GM12875 (cell line): Measurements from ENCODE around the gene ATP8A2.
"Not testable (repeated sequence)": the region's sequence is repeated elsewhere in the genome, so short reads cannot be mapped to it uniquely, and the experiment has no call there.

ENCODE experiments used
- H3K4me3 ChIP-seq: one replicate; pipeline ENCODE4 v1.5.1; 2011; ENCODE audit warnings: low read depth, low read length, control low read depth
- TF ChIP-seq, protein P1 (sequence below): IDR thresholded peaks from 2 replicates; pipeline ENCODE4 v1.5.1; 2011; ENCODE audit warnings: low read depth, mild to moderate bottlenecking, control low read depth, inconsistent platforms, low read length, moderate library complexity, borderline replicate concordance; ENCODE audit not compliant: insufficient read depth

Gene ATP8A2

DNA sequence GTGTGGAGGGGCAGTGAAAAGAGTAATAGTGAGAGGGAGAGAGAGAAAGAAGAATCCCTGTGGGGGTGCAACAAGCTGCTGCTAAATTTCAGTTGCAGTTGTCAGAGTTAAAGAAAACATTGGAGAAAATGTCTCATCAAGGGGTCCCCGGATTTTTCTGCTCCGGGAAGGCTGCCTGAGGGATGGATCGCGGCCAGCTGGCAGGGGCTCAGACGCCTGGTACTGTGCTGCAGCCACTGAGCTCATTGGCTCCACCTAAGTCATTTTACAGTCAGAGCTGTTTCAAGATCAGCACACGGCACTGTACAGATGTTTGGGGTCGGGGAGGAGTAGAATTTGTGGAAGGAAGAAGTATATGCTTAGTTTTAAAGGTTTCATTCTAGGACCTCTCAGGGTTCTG, 573.8 kb downstream of the ATP8A2 start:
- TF ChIP-seq, protein P1, sequence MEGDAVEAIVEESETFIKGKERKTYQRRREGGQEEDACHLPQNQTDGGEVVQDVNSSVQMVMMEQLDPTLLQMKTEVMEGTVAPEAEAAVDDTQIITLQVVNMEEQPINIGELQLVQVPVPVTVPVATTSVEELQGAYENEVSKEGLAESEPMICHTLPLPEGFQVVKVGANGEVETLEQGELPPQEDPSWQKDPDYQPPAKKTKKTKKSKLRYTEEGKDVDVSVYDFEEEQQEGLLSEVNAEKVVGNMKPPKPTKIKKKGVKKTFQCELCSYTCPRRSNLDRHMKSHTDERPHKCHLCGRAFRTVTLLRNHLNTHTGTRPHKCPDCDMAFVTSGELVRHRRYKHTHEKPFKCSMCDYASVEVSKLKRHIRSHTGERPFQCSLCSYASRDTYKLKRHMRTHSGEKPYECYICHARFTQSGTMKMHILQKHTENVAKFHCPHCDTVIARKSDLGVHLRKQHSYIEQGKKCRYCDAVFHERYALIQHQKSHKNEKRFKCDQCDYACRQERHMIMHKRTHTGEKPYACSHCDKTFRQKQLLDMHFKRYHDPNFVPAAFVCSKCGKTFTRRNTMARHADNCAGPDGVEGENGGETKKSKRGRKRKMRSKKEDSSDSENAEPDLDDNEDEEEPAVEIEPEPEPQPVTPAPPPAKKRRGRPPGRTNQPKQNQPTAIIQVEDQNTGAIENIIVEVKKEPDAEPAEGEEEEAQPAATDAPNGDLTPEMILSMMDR, result no peak
- H3K4me3 ChIP-seq, result no peak overlapping the region

DNA sequence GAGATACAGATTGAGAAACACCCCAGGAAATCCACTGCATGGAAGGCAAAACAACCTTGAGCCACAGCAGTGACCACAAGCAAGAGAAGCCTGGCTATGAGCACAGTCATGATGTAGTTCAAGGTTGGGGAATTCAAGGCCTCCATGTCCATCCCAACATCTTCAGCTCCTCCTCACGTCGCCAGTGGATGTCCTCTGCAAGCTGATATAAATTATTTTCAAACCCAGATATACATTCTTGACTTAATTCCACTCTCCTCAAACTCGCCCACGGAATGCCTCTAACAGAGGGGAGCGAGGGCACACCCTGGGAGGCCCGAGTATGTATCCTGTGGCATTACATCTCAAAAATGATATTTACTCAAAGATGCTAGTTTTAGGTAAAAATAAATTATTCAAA, 574.5 kb downstream of the ATP8A2 start:
- H3K4me3 ChIP-seq, result no peak overlapping the region
- TF ChIP-seq, protein P1, result no peak

DNA sequence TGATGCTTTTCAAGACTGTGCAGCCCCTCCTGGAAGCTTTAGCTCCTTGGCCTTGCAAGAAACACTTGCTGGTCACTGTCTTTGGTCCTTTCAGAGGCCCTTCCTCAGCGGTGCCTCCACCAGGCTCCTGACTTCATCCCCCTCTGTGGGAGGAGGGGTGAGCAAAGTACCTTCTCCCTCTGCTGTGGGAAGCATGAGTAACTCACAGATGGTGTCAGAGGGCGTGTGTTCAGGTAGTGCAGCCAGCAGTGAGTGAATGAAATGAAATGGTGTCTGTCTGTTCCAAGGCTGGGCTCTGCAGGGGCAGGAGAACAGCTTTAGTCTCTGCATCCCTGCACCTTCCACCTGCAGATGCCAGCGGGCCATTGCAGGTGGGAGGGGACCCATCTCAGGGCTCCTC, 577.1 kb downstream of the ATP8A2 start:
- TF ChIP-seq, protein P1, result no peak
- no peak overlapping the region for H3K4me3 ChIP-seq

DNA sequence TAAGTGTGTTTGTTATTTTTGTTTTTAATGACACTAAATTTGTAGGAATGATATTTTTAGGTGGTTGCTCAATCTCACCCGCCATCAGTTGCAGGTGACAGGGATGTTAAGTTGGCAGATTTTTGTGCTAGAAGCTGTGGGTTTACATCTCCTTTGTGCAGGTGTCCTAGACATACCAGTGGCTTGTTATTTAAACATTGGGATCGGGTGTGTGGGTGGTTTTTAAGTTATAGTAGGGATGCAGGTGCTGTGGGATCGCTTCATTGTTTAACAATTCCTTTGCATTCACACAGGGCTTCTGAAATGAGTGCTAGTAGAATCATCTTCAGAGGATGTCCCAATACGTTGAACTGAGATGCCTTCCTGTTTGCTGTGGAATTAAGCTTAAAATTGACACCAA, 580.1 kb downstream of the ATP8A2 start:
- TF ChIP-seq, protein P1, result no peak
- H3K4me3 ChIP-seq, result no peak overlapping the region

DNA sequence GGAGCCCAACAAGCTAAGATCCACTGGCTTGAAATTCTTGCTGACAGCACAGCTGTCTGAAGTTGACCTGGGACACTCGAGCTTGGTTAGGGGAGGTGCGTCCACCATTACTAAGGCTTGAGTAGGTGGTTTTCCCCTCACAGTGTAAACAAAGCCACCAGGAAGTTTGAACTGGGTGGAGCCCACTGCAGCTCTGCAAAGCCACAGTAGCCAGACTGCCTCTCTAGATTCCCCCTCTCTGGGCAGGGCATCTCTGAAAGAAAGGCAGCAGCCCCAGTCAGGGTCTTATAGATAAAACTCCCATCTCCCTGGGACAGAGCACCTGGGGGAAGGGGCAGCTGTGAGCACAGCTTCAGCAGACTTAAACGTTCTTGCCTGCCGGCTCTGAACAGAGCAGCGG, 582.3 kb downstream of the ATP8A2 start:
- not testable (repeated sequence) for H3K4me3 ChIP-seq

DNA sequence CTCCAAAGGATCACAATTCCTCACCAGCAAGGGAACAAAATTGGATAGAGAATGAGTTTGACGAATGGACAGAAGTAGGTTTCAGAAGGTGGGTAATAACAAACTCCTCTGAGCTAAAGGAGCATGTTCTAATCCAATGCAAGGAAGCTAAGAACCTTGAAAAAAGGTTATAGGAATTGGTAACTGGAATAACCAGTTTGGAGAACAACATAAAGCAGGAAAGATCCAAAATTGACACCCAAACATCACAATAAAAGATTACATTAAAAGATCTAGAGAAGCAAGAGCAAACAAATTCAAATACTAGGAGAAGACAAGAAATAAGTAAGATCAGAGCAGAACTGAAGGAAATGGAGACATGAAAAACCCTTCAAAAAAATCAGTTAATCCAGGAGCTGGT, 583.2 kb downstream of the ATP8A2 start:
- not testable (repeated sequence) for H3K4me3 ChIP-seq

DNA sequence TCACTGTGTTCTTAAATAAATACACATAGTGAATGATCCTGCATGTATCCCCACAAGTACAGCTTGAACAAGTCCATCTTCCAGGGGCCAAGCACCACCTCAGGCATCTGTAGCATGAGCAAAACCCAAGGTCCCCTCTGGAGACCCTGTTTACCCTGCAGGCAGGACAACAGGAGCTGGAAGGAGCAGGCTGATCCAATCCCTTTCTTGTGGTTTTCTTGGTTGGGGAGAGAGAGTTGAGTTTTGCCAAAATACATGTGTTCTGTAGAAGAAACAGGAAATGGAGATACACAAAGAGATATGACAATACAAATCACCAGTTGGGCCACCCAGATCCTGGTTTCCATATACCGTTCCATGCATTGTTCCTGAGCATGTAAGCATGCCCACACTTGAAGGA, 587.2 kb downstream of the ATP8A2 start:
- H3K4me3 ChIP-seq, result no peak overlapping the region
- TF ChIP-seq, protein P1, result no peak

DNA sequence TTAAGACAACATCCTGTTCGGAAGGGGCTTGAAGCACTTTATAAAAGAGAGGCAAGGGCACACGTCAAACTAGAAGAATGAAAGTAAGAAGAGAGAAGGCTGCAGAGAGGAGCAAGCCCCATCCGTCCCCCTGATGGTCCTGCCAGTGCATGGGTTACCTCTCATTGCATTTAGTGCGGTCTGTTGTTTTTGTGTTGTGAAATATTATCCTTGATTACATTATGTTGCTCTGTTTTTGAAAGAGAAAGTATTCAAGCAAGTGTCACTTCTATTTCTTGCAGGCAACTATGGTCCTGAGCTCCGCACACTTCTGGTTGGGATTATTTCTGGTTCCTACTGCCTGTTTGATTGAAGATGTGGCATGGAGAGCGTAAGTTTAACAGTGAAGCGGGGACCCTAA, 589.5 kb downstream of the ATP8A2 start:
- TF ChIP-seq, protein P1, result no peak
- no peak overlapping the region for H3K4me3 ChIP-seq

DNA sequence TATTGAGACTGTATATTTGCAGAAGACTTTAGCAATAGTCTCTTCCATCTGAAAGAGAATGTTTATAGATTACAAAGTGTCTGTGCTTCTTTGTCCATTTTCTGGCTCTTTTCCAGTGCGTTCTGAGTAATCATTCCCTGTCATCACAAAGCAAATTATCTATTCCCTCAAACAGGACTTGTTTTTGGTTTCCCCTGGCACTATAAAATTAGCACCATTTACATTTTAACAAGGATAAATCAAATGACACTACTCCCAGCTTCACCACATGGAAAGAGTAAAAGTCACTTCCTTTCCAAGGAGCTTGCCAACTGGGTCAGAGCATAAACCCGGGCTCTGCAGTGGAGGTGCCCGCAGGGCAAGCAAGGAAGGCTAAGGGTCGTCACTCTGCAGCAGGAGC, 591.9 kb downstream of the ATP8A2 start:
- TF ChIP-seq, protein P1, result no peak
- H3K4me3 ChIP-seq, result no peak overlapping the region
